Stimulated activated naive CD8-positive, alpha-beta T cell treated with anti-CD3 and anti-CD28 coated beads, Interleukin-15, Interleukin-2, amounts not matched to agents 100 ng/mL and 50 ng/mL, for 24 hours (primary cell): Measurements from ENCODE around the gene STEAP1.
A peak's percentile ranks its signal among the peaks of the same experiment; 100 is the strongest.
"Not testable (repeated sequence)": the region's sequence is repeated elsewhere in the genome, so short reads cannot be mapped to it uniquely, and the experiment has no call there.

Experiments
- H3K27ac Mint-ChIP-seq: one replicate; pipeline ENCODE4 v1.8.0; 2021; ENCODE audit warnings: mild to moderate bottlenecking, mixed read lengths
- H3K27me3 Mint-ChIP-seq: one replicate; pipeline ENCODE4 v1.8.0; 2021; ENCODE audit warnings: mixed read lengths
- H3K36me3 Mint-ChIP-seq: one replicate; pipeline ENCODE4 v1.8.0; 2021; ENCODE audit warnings: low read depth, mixed read lengths
- H3K4me1 Mint-ChIP-seq: one replicate; pipeline ENCODE4 v1.8.0; 2021; ENCODE audit warnings: low read depth, mixed read lengths
- H3K4me3 Mint-ChIP-seq: one replicate; pipeline ENCODE4 v1.8.0; 2021; ENCODE audit warnings: mild to moderate bottlenecking, mixed read lengths
- H3K9me3 Mint-ChIP-seq: one replicate; pipeline ENCODE4 v1.8.0; 2021; ENCODE audit warnings: mixed read lengths

STEAP1 gene

DNA sequence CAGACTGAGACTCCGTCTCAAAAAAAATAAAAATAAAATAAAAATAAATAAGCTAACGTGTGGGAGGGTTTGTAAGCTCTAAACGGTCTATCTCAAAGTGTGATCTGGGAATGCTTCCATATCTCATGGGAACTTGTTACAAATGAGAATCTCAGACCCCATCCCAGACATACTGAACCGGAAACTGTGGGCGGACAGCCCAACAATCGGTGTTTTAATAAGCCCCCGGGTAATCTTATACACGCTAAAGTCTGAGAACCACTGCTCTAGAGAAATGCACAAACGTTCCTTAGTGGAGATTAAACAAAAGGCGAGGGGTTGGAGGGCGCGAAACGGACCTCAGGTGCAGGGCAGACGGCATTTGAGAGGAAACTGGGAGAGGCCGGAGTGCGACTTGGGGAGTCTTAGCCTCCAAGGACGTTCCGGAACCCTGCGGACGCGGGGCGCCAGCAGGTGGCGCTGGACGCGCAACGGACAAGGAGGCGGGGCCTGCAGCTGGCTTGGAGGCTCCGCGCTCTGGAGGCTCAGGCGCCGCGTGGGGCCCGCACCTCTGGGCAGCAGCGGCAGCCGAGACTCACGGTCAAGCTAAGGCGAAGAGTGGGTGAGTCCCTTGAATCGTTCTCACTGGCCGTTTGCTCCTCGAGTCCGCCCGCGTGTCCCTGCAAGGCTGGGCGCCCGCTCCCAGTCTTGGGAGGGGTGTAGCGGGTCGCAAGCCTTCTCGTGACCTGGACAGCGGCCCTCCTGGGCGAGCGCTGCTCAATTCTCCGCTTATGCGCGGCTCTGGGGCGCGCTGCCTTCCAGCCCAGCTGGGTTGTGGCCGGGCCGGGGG, at the start of gene STEAP1:
TSS of gene STEAP1 (plus strand) at position 527 of the 829 bp plus-strand sequence. CDS start 5,320 bp downstream, outside the sequence.
- H3K4me3 Mint-ChIP-seq: peak within 1 kb of the TSS; percentile 58
- not testable (repeated sequence) for H3K9me3 Mint-ChIP-seq, H3K27ac Mint-ChIP-seq, H3K4me1 Mint-ChIP-seq, H3K36me3 Mint-ChIP-seq
- H3K27me3 Mint-ChIP-seq: peaks cover 34% of the 10 kb centered on the region

DNA sequence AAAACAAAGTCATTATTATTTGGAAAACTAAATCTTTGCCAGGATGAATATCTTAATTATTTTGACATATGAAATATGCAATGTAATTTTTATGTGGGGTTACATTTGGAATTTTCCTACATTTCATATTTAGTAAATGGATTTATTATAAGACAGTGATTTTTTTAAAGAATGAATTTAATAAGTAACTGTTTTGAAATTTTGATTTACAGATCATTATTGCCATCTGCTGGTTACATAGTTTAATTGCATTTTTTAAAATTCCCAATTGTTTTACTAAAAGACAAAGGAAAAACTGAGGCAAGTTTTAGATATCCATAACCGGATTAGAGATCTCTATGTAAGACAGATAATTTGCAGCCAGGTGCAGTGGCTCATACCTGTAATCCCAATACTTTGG, 39.3 kb upstream of the STEAP1 start:
- not testable (repeated sequence) for H3K27ac Mint-ChIP-seq, H3K9me3 Mint-ChIP-seq, H3K4me3 Mint-ChIP-seq, H3K36me3 Mint-ChIP-seq
- Mint-ChIP-seq H3K27me3 (peaks cover 24% of the 10 kb centered on the region), H3K4me1 (peaks cover 14% of the 10 kb centered on the region)

DNA sequence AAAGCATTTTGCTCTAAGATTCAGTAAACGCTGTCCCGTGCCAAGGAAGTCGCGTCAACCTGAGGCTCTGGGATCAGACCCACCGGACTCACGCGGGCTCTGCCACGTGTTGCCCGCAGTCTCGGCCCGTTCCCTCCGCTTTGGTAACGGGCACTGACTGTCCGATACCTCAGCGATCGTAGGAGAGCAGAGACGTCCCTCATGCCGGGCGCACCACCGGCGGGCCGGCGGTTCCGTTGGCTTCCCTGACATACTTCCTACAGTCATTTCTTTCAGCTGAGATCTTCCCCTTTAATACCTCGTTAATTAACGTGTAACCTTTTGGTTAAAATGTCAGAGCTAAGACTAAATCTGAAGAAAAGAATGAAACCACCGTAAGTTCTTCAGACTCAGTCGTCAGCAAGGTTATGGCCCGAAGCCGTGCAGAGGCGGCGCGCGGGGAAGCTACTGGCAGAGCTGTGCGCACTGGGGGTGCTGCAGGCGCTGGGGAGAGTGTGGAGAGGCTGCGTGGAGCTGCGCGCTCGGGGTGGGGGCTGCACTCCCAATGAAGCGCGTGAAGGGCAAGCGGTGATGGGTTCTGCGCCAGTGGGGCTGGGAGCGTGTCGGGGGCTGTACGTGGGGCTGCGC, 35.6 kb upstream of the STEAP1 start:
- Mint-ChIP-seq H3K4me1 (peaks cover 18% of the 10 kb centered on the region), H3K4me3 (peak overlapping the region; percentile 76), H3K27ac (peak overlapping the region; percentile 55), H3K27me3 (peaks cover 29% of the 10 kb centered on the region)
- H3K9me3 Mint-ChIP-seq, H3K36me3 Mint-ChIP-seq: not testable (repeated sequence)

DNA sequence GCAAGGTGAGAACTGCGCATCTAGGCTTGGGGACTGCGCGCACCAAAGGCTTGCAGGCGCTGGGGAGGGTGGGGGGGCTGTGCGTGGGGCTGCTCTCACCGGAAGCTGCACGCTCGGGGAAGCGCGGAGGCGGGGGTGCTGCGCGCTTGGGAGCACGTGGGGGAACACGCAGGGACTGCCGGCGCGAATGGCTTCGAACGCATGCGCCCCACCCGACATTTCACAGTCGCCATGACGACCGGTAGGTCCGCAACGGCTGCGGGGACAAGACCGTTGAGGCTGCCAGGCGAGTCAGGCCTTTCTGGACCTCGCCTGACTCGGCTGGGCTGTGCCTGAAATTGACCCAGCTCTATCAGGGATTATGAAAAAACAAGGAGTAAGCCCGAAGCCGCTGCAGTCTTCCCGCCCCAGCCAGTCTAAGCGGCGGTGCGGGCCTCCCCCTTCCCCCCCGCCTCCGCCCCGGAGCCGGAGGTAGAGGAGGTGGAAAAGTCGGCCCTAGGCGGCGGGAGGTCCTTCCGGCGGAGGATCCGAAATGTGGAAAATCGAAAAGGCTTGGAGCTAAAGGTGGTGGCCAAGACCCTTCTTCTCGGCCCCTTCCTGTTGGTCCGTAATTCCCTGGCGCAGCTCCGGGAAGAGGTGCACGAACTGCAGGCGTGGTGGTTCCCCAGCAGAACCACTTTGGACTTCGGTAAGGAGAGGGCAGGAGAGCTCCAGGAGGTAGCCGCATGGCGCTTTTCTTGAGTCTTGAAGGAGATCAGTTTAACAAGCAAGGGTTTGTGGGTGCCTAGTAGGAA, 34.9 kb upstream of the STEAP1 start:
- H3K9me3 Mint-ChIP-seq: no peaks in the 10 kb centered on the region
- H3K4me3 Mint-ChIP-seq: peak overlapping the region; percentile 76
- peaks cover 29% of the 10 kb centered on the region for H3K27me3 Mint-ChIP-seq
- peaks cover 18% of the 10 kb centered on the region for H3K4me1 Mint-ChIP-seq
- H3K27ac Mint-ChIP-seq: no peak overlapping the region
- no peaks in the 10 kb centered on the region for H3K36me3 Mint-ChIP-seq

DNA sequence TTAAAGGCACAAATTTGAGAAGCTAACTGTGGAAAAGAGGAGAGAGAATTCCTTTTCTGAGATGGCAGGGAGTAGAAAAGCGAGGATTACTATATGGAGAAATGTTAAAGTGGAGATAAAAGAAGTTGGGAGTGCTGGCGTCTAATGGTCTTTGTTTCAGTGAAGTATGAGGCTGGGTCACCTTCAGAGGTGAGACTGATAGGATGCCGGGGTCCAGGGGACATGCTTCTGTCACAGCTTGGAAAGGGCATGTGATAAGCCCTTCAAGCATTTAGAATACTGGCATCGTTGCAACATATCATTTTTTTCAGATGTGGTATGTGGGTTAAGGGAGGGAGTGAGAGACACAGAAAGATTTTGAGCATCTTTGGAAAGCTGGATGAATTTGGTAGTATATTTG, 34.1 kb upstream of the STEAP1 start:
- H3K4me3 Mint-ChIP-seq: peak overlapping the region; percentile 73
- peaks cover 29% of the 10 kb centered on the region for H3K27me3 Mint-ChIP-seq
- H3K9me3 Mint-ChIP-seq, H3K27ac Mint-ChIP-seq, H3K36me3 Mint-ChIP-seq: not testable (repeated sequence)
- peaks cover 18% of the 10 kb centered on the region for H3K4me1 Mint-ChIP-seq

DNA sequence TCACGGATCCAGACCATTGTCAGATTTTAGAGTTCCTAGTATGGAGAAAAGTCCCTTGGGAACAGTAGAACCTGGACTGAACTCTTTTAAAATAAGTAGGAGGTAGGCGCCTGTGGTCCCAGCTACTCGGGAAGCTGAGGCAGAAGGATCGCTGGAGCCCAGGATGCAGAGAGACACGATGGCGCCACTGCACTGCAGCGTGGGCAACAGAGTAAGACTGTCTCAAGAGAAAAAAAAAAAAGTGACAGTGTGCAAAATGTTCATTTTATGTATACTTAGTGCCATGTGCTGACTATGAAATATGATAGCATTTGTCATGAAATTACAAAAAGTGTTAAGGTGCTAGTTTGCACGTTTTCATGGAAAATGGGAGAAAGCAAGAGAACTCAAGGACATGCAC, 22.5 kb upstream of the STEAP1 start:
- H3K36me3 Mint-ChIP-seq, H3K4me1 Mint-ChIP-seq, H3K9me3 Mint-ChIP-seq, H3K4me3 Mint-ChIP-seq, H3K27ac Mint-ChIP-seq: not testable (repeated sequence)
- peaks cover 15% of the 10 kb centered on the region for H3K27me3 Mint-ChIP-seq

DNA sequence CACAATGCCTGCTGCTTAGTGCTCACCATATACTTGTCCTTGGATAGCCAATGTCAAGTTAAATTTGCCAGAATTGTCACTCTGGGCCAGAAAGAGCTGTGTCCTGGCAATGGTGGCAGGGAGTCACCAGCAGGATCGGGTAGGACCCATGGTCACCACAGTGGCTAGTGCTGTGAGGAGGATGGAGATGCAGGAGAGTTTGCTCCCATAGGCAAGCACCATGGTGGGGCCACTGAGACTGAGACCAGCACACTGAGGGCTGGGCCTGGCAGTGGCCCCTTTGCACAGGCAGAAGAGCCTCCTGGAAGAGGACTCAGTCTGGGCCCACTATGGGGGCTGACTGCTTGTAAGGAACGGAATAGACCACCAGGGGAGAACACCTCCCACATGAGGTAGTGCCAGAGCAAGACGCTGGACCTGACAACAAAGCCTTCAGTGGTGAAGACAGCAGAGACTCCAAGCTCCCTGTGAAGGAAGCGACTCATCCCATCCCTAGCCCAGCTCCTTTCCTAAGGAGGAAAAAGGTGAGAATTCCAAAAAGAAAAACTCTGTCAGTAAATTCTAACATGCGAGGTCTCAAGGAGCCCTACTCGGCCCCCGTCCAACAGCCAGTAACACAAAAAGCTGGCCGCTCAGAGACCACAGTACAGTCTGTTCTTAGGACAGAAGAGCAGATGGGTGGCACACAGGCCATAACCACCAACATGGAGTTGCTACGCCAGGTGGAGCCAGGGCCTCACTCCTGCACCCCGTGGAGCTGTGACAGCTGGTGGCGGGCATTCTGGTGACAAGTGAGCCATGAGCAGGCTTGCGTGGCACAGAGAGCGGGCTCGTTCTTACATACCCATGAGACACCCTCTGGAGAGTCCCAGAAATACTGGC, 6.9 kb upstream of the STEAP1 start:
- not testable (repeated sequence) for H3K9me3 Mint-ChIP-seq, H3K36me3 Mint-ChIP-seq, H3K27ac Mint-ChIP-seq, H3K27me3 Mint-ChIP-seq, H3K4me1 Mint-ChIP-seq, H3K4me3 Mint-ChIP-seq

DNA sequence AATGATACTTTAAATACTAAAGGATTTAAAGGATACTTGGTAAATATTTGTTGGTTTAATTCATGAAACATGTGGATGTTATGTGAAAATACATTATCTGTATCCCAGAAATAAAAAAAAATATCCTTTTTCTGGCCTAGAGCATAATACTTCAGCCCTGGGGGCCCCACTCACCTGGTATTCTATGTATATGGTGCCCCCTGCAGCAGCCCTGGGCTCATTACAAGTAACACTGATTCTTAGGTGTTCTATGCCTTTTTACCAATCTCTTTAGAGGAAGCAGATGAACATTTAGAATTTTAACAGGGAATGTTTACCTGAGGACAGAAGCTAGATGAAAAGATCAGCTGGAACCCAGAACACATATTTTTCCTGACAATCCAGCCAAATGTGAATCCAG, 4.8 kb upstream of the STEAP1 start:
- H3K27ac Mint-ChIP-seq, H3K27me3 Mint-ChIP-seq, H3K4me3 Mint-ChIP-seq, H3K4me1 Mint-ChIP-seq, H3K36me3 Mint-ChIP-seq, H3K9me3 Mint-ChIP-seq: not testable (repeated sequence)

DNA sequence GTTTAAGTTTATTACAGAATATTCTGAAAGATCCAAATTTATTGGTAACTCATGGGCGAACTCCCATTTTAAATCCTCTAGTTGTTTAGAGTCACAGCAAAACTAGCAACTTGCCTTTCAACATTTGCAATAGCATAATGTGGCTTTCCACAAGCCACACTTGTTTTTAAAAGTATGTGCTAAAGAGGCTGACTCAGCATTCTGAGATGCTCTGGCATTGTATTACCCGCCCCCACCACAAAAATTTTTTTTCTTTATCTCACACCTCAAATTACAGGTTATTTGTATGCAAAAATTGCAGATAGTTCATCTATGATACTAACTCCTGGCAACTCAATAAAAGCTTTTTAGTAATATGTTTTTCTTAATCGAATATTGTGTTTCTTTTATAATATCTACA, 2.4 kb upstream of the STEAP1 start:
- H3K9me3 Mint-ChIP-seq, H3K4me3 Mint-ChIP-seq, H3K27ac Mint-ChIP-seq, H3K4me1 Mint-ChIP-seq, H3K36me3 Mint-ChIP-seq: not testable (repeated sequence)
- H3K27me3 Mint-ChIP-seq: peaks cover 27% of the 10 kb centered on the region

DNA sequence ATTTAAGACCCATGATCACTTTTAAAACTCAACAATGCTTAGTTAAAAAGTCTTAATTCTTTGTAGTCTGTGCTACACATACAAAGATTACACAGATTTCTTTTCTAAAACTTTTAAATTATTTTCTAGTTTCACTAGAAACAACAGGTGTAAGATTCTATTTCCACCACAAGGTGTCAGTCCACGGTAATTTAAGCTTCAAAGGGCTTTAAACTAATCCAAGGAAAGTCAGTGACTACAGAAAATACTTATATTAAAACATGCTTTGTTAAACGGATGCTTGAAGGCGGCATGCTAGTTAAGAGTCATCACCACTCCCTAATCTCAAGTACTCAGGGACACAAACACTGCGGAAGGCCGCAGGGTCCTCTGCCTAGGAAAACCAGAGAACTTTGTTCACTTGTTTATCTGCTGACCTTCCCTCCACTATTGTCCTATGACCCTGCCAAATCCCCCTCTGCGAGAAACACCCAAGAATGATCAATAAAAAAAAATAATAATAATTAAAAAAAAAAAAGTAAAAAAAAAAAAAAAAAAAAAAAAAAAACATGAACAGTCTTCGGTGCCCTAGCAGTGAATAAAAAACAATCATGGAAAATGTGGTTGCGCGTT, 1.5 kb upstream of the STEAP1 start:
- H3K27ac Mint-ChIP-seq, H3K9me3 Mint-ChIP-seq, H3K4me3 Mint-ChIP-seq: not testable (repeated sequence)

DNA sequence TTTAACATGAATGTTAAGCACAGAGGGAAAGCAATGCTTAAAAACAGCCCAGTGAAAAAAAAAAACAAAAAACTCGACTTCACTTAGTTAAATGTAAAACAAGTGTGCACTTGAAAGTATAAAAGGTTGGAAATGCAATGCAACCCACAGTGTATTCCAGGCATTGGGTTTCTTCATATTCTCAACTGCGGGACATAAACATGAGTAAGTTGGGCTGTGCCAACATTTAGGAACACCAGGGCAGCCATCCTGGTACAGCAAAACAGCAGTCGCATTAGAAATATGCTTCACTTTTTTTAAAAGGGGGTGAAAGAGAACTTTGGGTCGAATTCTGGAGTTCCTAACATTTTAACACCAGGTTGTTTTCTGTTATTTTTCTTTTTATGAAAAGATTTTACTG, 937 bp downstream of the STEAP1 start:
- no peaks in the 10 kb centered on the region for H3K36me3 Mint-ChIP-seq

More for the DNA sequence above, 1.5 kb upstream of the STEAP1 start:
- H3K4me1 Mint-ChIP-seq, H3K36me3 Mint-ChIP-seq: not testable (repeated sequence)
- peaks cover 33% of the 10 kb centered on the region for H3K27me3 Mint-ChIP-seq

DNA sequence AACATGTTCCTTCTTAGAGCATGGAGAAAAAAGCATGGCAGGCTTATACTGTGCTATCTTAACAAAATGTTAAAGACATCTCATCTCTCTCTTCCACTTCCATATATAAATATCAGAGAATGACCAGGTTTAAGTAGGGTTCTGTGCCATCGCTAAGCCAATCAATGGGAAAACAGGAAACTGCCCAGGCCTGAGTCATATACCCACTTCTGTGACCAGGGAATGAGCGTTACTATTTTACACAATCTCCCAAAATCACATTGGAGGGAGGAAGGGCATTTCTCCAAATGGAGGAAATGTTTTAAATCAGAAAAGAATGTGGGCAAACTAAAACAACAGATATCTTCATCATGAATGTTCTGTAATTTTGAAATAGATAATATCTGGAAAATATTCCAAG, 3.1 kb downstream of the STEAP1 start:
- H3K27ac Mint-ChIP-seq, H3K4me3 Mint-ChIP-seq, H3K36me3 Mint-ChIP-seq, H3K4me1 Mint-ChIP-seq, H3K9me3 Mint-ChIP-seq: not testable (repeated sequence)
- H3K27me3 Mint-ChIP-seq: peaks cover 49% of the 10 kb centered on the region

More for the DNA sequence above, 937 bp downstream of the STEAP1 start:
- Mint-ChIP-seq H3K4me1 (peaks cover 3% of the 10 kb centered on the region), H3K27me3 (peaks cover 42% of the 10 kb centered on the region), H3K27ac (no peak overlapping the region), H3K4me3 (no peak overlapping the region), H3K9me3 (no peaks in the 10 kb centered on the region)

DNA sequence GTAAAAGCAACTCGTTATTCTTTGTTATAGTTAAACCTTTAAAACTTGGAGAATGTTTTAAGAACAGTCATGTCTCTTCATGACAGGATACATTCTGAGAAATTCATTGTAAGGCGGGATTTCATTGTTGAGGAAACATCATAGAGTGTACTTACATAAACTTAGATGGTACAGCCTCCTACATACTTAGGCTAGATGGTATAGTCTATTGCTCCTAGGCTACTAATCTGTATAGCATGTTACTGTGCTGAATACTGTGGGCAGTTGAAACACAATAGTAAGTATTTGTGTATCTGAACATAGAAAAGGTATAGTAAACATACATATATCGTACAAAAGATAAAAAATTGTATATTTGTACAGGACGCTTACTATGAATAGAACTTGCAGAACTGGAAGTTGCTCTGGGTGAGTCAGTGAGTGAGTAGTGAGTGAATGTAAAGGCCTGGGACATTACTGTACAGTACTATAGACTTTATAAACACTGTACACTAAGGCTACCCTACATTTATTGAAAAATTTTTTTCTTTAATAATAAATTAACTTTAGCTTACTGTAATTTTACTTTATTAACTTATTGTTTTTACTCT, 3.6 kb downstream of the STEAP1 start:
- H3K4me3 Mint-ChIP-seq, H3K4me1 Mint-ChIP-seq, H3K27ac Mint-ChIP-seq, H3K9me3 Mint-ChIP-seq, H3K36me3 Mint-ChIP-seq: not testable (repeated sequence)
- H3K27me3 Mint-ChIP-seq: peaks cover 53% of the 10 kb centered on the region

DNA sequence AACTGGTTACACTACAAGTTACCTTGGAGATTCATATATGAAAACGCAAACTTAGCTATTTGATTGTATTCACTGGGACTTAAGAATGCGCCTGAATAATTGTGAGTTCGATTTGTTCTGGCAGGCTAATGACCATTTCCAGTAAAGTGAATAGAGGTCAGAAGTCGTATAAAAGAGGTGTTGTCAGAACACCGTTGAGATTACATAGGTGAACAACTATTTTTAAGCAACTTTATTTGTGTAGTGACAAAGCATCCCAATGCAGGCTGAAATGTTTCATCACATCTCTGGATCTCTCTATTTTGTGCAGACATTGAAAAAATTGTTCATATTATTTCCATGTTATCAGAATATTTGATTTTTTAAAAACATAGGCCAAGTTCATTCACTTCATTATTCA, 9.3 kb downstream of the STEAP1 start:
- H3K4me1 Mint-ChIP-seq: no peaks in the 10 kb centered on the region
- H3K9me3 Mint-ChIP-seq: no peaks in the 10 kb centered on the region
- H3K27me3 Mint-ChIP-seq: peaks cover 56% of the 10 kb centered on the region
- no peaks in the 10 kb centered on the region for H3K36me3 Mint-ChIP-seq
- no peak overlapping the region for H3K27ac Mint-ChIP-seq
- no peak overlapping the region for H3K4me3 Mint-ChIP-seq
